WERI-Rb-1 (cell line): ENCODE results near the gene RNU7-1.
A peak's percentile ranks its signal among the peaks of the same experiment; 100 is the strongest.

Experiments
- DNase-seq: peaks from one replicate; pipeline ENCODE4 v3.0.0-alpha.2; 2020
- H3K27ac ChIP-seq: fragments of 250-450 bp; sonication (Bioruptor Pico); 2 replicates; pipeline ENCODE4 v1.5.1; 2020; ENCODE audit warnings: mild to moderate bottlenecking, moderate library complexity
- H3K27me3 ChIP-seq: fragments of 250-450 bp; sonication (Bioruptor Pico); 2 replicates; pipeline ENCODE4 v1.5.1; 2021; ENCODE audit warnings: mild to moderate bottlenecking, low read depth, moderate library complexity; ENCODE audit not compliant: insufficient read depth, severe bottlenecking
- H3K36me3 ChIP-seq: fragments of 250-450 bp; sonication (Bioruptor Pico); 2 replicates; pipeline ENCODE4 v1.5.1; 2020; ENCODE audit warnings: mild to moderate bottlenecking, moderate library complexity
- H3K4me3 ChIP-seq: 2 replicates; pipeline ENCODE4 v1.5.1; 2011; ENCODE audit warnings: low read depth, mild to moderate bottlenecking, control low read depth, low read length
- H3K9me3 ChIP-seq: fragments of 250-450 bp; sonication (Bioruptor Pico); 2 replicates; pipeline ENCODE4 v1.5.1; 2021; ENCODE audit warnings: mild to moderate bottlenecking, moderate library complexity; ENCODE audit not compliant: severe bottlenecking
- TF ChIP-seq, protein P1 (sequence below): IDR thresholded peaks from 2 replicates; pipeline ENCODE4 v1.5.1; 2011; ENCODE audit warnings: low read depth, mild to moderate bottlenecking, control low read depth, inconsistent platforms, low read length

RNU7-1 gene

DNA sequence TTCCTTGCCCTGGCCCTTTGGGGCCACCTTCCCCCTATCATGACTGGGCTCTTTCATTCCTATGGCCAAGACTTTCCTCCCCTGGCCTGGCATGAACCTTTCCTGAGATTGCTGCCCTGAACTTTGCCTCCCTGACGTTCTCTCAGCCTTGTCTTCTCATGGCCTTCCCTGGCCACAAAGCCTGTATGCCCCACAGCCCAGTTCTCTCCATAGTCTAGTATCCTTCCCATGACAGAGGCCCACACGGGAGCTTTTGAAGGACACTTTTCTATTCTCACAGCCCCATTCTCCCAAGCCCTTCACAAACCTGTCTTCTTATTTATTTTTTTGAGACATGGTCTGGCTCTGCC is 4.5 kb upstream of the RNU7-1 start:
- H3K9me3 ChIP-seq: no peaks in the 10 kb centered on the region
- peaks cover 70% of the 10 kb centered on the region for H3K36me3 ChIP-seq
- no peak for DNase-seq
- TF ChIP-seq, protein P1, sequence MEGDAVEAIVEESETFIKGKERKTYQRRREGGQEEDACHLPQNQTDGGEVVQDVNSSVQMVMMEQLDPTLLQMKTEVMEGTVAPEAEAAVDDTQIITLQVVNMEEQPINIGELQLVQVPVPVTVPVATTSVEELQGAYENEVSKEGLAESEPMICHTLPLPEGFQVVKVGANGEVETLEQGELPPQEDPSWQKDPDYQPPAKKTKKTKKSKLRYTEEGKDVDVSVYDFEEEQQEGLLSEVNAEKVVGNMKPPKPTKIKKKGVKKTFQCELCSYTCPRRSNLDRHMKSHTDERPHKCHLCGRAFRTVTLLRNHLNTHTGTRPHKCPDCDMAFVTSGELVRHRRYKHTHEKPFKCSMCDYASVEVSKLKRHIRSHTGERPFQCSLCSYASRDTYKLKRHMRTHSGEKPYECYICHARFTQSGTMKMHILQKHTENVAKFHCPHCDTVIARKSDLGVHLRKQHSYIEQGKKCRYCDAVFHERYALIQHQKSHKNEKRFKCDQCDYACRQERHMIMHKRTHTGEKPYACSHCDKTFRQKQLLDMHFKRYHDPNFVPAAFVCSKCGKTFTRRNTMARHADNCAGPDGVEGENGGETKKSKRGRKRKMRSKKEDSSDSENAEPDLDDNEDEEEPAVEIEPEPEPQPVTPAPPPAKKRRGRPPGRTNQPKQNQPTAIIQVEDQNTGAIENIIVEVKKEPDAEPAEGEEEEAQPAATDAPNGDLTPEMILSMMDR: no peak
- H3K27ac ChIP-seq: no peak overlapping the region
- no peak overlapping the region for H3K4me3 ChIP-seq
- H3K27me3 ChIP-seq: no peaks in the 10 kb centered on the region

DNA sequence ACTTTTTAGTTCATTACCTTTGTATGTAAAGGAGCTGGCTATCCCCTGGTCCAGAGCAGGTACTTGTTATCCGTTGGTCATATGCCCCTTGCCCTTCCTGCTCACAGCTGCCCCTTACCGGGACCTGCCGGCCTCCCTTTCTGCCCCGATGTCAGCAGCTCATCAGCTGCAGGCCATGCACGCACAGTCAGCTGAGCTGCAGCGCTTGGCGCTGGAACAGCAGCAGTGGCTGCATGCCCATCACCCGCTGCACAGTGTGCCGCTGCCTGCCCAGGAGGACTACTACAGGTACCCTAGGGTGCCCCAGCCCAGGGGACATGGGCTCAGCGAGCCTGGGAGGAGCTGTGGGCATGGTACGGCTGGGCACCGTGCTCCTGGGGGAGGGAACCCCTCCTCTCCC is 2.3 kb upstream of the RNU7-1 start:
- H3K27ac ChIP-seq: no peak overlapping the region
- no peaks in the 10 kb centered on the region for H3K9me3 ChIP-seq
- no peak for DNase-seq
- TF ChIP-seq, protein P1: no peak
- peaks cover 61% of the 10 kb centered on the region for H3K36me3 ChIP-seq
- H3K4me3 ChIP-seq: no peak overlapping the region
- H3K27me3 ChIP-seq: no peaks in the 10 kb centered on the region

DNA sequence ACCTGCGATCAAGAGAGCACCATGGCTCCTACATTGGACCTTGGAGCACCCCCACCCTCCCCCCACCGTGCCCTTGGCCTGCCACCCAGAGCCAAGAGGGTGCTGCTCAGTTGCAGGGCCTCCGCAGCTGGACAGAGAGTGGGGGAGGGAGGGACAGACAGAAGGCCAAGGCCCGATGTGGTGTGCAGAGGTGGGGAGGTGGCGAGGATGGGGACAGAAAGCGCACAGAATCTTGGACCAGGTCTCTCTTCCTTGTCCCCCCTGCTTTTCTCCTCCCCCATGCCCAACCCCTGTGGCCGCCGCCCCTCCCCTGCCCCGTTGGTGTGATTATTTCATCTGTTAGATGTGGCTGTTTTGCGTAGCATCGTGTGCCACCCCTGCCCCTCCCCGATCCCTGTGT is 1.8 kb upstream of the RNU7-1 start:
- Histone ChIP-seq H3K4me3 (no peak overlapping the region), H3K27me3 (no peaks in the 10 kb centered on the region), H3K27ac (no peak overlapping the region), H3K9me3 (no peaks in the 10 kb centered on the region), H3K36me3 (peaks cover 56% of the 10 kb centered on the region)
- no peak for DNase-seq
- TF ChIP-seq, protein P1: no peak

- peak overlapping the region; percentile 97 for H3K27ac ChIP-seq
- no peaks in the 10 kb centered on the region for H3K9me3 ChIP-seq
- TF ChIP-seq, protein P1: no peak
- H3K27me3 ChIP-seq: no peaks in the 10 kb centered on the region
- peaks cover 52% of the 10 kb centered on the region for H3K36me3 ChIP-seq
- no peak for DNase-seq
- no peak overlapping the region for H3K4me3 ChIP-seq
These were observed 1.3 kb upstream of the RNU7-1 start for GRCh38 chr12:6942331-6942665.

- H3K4me3 ChIP-seq: peak overlapping the region; percentile 74
- H3K27ac ChIP-seq: peak overlapping the region; percentile 97
- DNase-seq: peak; percentile 87
- no peaks in the 10 kb centered on the region for H3K27me3 ChIP-seq
- H3K9me3 ChIP-seq: no peaks in the 10 kb centered on the region
- TF ChIP-seq, protein P1: no peak
- H3K36me3 ChIP-seq: peaks cover 50% of the 10 kb centered on the region
These were observed 261 bp upstream of the RNU7-1 start for GRCh38 chr12:6943389-6943721.

DNA sequence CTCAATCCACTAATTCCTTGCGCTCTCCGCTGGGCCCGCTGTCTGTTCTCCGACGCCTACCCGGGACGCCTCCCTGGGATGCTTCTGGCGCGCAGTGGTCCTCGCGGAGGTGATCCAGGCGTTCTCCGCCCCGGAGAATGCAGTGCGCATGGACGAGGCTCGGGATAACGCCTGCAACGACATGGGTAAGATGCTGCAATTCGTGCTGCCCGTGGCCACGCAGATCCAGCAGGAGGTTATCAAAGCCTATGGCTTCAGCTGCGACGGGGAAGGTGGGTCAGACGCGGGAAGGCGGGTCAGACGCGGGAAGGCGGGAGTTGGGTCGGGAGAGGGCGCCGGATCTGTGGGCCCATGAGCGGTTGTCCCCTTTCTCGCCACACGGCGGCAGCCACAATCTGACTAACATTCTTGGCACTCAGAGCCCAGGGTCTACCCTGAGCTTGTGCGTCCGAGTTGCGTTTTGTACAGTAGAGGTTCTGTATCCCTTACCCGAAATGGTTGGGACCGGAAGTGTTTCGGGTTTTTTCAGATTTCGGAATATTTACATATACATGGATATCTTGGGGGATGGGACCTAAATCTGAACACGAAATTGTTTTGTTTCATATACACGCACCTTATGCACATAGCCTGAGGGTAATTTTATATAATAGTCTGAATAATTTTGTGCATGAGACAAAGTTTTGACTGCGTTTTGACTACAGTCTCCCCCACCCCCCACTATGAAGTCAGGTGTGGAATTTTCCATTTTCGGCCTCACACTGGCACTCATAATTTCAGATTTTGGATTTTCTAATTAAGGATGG is 968 bp downstream of the RNU7-1 start:
- Histone ChIP-seq H3K9me3 (no peaks in the 10 kb centered on the region), H3K36me3 (peaks cover 38% of the 10 kb centered on the region), H3K27ac (peak overlapping the region; percentile 97), H3K27me3 (no peaks in the 10 kb centered on the region), H3K4me3 (peak overlapping the region; percentile 74)
- DNase-seq: peak; percentile 94
- TF ChIP-seq, protein P1: peak; percentile 92
